Bone marrow (tissue), 2 donors: ENCODE measurements around the gene DNAJC2.
A peak's percentile ranks its signal among the peaks of the same experiment; 100 is the strongest.
"Not testable (repeated sequence)": the region's sequence is repeated elsewhere in the genome, so short reads cannot be mapped to it uniquely, and the experiment has no call there.

Experiments
- DNase-seq, 2 donors: peaks; one replicate each; lab custom pipeline; 2025; lab: John Stamatoyannopoulos, UW

DNAJC2 gene

GRCh38 chr7:103343332-103343731, 1.2 kb downstream of the DNAJC2 start:
- no peak for DNase-seq

- no peak for DNase-seq
Measured at GRCh38 chr7:103341466-103341865, 3.1 kb downstream of the DNAJC2 start.

GRCh38 chr7:103338864-103339263, 5.7 kb downstream of the DNAJC2 start:
- no peak for DNase-seq

- no peak for DNase-seq
Measured at GRCh38 chr7:103336761-103337160, 7.8 kb downstream of the DNAJC2 start.

- no peak for DNase-seq
Measured at GRCh38 chr7:103325744-103326143, 18.8 kb downstream of the DNAJC2 start.

GRCh38 chr7:103317009-103317408, 27.6 kb downstream of the DNAJC2 start:
- DNase-seq, result no peak

- no peak for DNase-seq
Measured at GRCh38 chr7:103316380-103316941, 28.1 kb downstream of the DNAJC2 start.

GRCh38 chr7:103314852-103315251, 29.7 kb downstream of the DNAJC2 start:
- no peak for DNase-seq

GRCh38 chr7:103307503-103308231, 36.9 kb downstream of the DNAJC2 start:
- no peak for DNase-seq

GRCh38 chr7:103301441-103301840, 43.1 kb downstream of the DNAJC2 start:
- no peak for DNase-seq

GRCh38 chr7:103299660-103300059, 44.9 kb downstream of the DNAJC2 start:
- DNase-seq, result no peak

- no peak for DNase-seq
Measured at GRCh38 chr7:103297837-103298179, 46.8 kb downstream of the DNAJC2 start.

- peak; percentile 80 to 83 for DNase-seq
Measured at GRCh38 chr7:103296901-103297836, 47.4 kb downstream of the DNAJC2 start, which contains the start of gene PMPCB. Gene PMPCB (plus strand): TSS chr7:103297435. CDS start chr7:103297460, 25 bp downstream.

GRCh38 chr7:103293526-103293925, 51.0 kb downstream of the DNAJC2 start:
- no peak for DNase-seq

- DNase-seq, result no peak
Measured at GRCh38 chr7:103292122-103292521, 52.4 kb downstream of the DNAJC2 start.

GRCh38 chr7:103282802-103283427, 61.7 kb downstream of the DNAJC2 start:
- DNase-seq, result not testable (repeated sequence)

GRCh38 chr7:103280803-103281155, 63.8 kb downstream of the DNAJC2 start:
- not testable (repeated sequence) for DNase-seq

- DNase-seq, result peak; percentile 24 to 49
Measured at GRCh38 chr7:103279963-103280802, 64.4 kb downstream of the DNAJC2 start.

- not testable (repeated sequence) for DNase-seq
Measured at GRCh38 chr7:103279636-103279962, 65.0 kb downstream of the DNAJC2 start.

GRCh38 chr7:103278195-103278594, 66.4 kb downstream of the DNAJC2 start:
- not testable (repeated sequence) for DNase-seq

- DNase-seq, result not testable (repeated sequence)
Measured at GRCh38 chr7:103274867-103275266, 69.7 kb downstream of the DNAJC2 start.
